Natural killer cell (primary cell): Measurements from ENCODE around the gene KANTR. TPM values are rescaled to one million over a fixed set of nuclear protein-coding genes. Genes with fewer than 3 reads are reported as not detected.

ENCODE experiments used
- ATAC-seq, 3 donors: fragments of 150-1000 bp in 2 of 3; fragments of 200-7000 bp in 1 of 3; cut with Tn5 transposase; 1 replicate in 1 of 3; 2 replicates in 2 of 3; pipeline ENCODE4 v1.10.0; 2021; ENCODE audit warnings: mild to moderate bottlenecking in 2 of 3, moderate library complexity in 2 of 3
- DNase-seq, 2 donors: peaks; one replicate each; pipeline versions ENCODE4 v3.0.0 to v3.0.0-alpha.2; 2013 to 2021; ENCODE audit warnings: mixed read lengths in 1 of 2
- H3K27ac ChIP-seq: one replicate; pipeline ENCODE4 v1.5.1; 2013; ENCODE audit warnings: mild to moderate bottlenecking, low read length
- H3K27me3 ChIP-seq: one replicate; pipeline ENCODE4 v1.6.1; 2013; ENCODE audit warnings: low read length; ENCODE audit not compliant: control insufficient read depth, insufficient read depth
- H3K36me3 ChIP-seq: one replicate; pipeline ENCODE4 v1.6.1; 2013; ENCODE audit warnings: low read length; ENCODE audit not compliant: control insufficient read depth, insufficient read depth
- H3K4me1 ChIP-seq: one replicate; pipeline ENCODE4 v1.6.1; 2013; ENCODE audit warnings: low read length; ENCODE audit not compliant: control insufficient read depth, insufficient read depth
- H3K4me3 ChIP-seq: one replicate; pipeline ENCODE4 v1.5.1; 2013; ENCODE audit warnings: low read length
- H3K9me3 ChIP-seq: one replicate; pipeline ENCODE4 v1.6.1; 2013; ENCODE audit warnings: low read length; ENCODE audit not compliant: control insufficient read depth, insufficient read depth
- H3K27ac Mint-ChIP-seq, 2 donors: one replicate each; pipeline ENCODE4 v1.8.0; 2022; ENCODE audit warnings: mild to moderate bottlenecking in 2 of 2, mixed read lengths in 2 of 2, moderate library complexity in 1 of 2
- H3K27me3 Mint-ChIP-seq, 2 donors: one replicate each; pipeline ENCODE4 v1.8.0; 2022; ENCODE audit warnings: low read depth in 2 of 2, mixed read lengths in 2 of 2
- H3K36me3 Mint-ChIP-seq: one replicate; pipeline ENCODE4 v1.8.0; 2022; ENCODE audit warnings: mixed read lengths
- H3K4me1 Mint-ChIP-seq, 2 donors: one replicate each; pipeline ENCODE4 v1.8.0; 2022; ENCODE audit warnings: mixed read lengths in 2 of 2
- H3K4me3 Mint-ChIP-seq: one replicate; pipeline ENCODE4 v1.8.0; 2022; ENCODE audit warnings: mild to moderate bottlenecking, moderate library complexity, mixed read lengths
- H3K9me3 Mint-ChIP-seq, 2 donors: one replicate each; pipeline ENCODE4 v1.8.0; 2022; ENCODE audit warnings: mixed read lengths in 2 of 2
- CTCF ChIP-seq: fragments of 200-600 bp; IDR thresholded peaks from one replicate; pipeline ENCODE4 v1.8.0; 2022; ENCODE audit warnings: antibody characterized with exemption
- WGBS: methylation state at CpG from one replicate; pipeline ENCODE4 v1.1.7; 2013; ENCODE audit warnings: missing lambda C conversion rate; ENCODE audit not compliant: insufficient coverage; 5-methylcytosine and 5-hydroxymethylcytosine counted together
- intact Hi-C: fragments of 100-400 bp; cut with micrococcal nuclease; formaldehyde crosslinking; loops from one replicate; pipeline ENCODE4 v1.14.2; 2022
- total RNA-seq, 4 donors: library from RNA; stranded (reverse); fragments of 120-200 nt in 1 of 4; gene quantifications; one replicate each; pipeline versions ENCODE4 v1.2.3 to v1.2.4, GENCODE V29; 2013 to 2022

KANTR gene
- total RNA-seq, 3 donors from 2014 or later (not counting 1 experiment from before 2014, with no cell fraction given) = 15.1 to 18.1 (median 17.1) TPM

- ATAC-seq = no peak
- no peaks in the 10 kb centered on the region for H3K9me3 Mint-ChIP-seq
- no CpG with 5 or more reads among the region's 3 CpGs for WGBS
Measured at GRCh38 chrX:53166103-53166502, 72.2 kb downstream of the KANTR start.

GRCh38 chrX:53171356-53171755, 77.4 kb downstream of the KANTR start:
- 100% methylated on average over 4 of the region's 7 CpGs for WGBS
- DNase-seq = no peak
- ATAC-seq = no peak
- intact Hi-C loops = no loop called here
- H3K4me3 Mint-ChIP-seq = no peak overlapping the region
- peaks cover 0 to 4% of the 10 kb centered on the region in 2 donors for H3K9me3 Mint-ChIP-seq
- no peaks in the 10 kb centered on the region for H3K27me3 Mint-ChIP-seq
- Histone ChIP-seq H3K27me3 (no peaks in the 10 kb centered on the region), H3K4me1 (no peaks in the 10 kb centered on the region), H3K4me3 (no peak overlapping the region), H3K27ac (no peak overlapping the region), H3K9me3 (peaks cover 6% of the 10 kb centered on the region), H3K36me3 (no peaks in the 10 kb centered on the region)
- TF ChIP-seq CTCF = no peak
- H3K36me3 Mint-ChIP-seq = peaks cover 6% of the 10 kb centered on the region
- no peak overlapping the region for H3K27ac Mint-ChIP-seq
- H3K4me1 Mint-ChIP-seq = no peaks in the 10 kb centered on the region

More at GRCh38 chrX:53166103-53166502, 72.2 kb downstream of the KANTR start:
- no peak overlapping the region for H3K4me3 ChIP-seq
- Mint-ChIP-seq H3K36me3 (no peaks in the 10 kb centered on the region), H3K27me3 (no peaks in the 10 kb centered on the region), H3K4me3 (no peak overlapping the region), H3K27ac (no peak overlapping the region), H3K4me1 (peaks cover 0 to 9% of the 10 kb centered on the region in 2 donors)
- no peaks in the 10 kb centered on the region for H3K27me3 ChIP-seq
- no peak for TF ChIP-seq CTCF
- intact Hi-C loops = no loop called here
- no peak overlapping the region for H3K27ac ChIP-seq
- DNase-seq = no peak
- no peaks in the 10 kb centered on the region for H3K36me3 ChIP-seq
- no peaks in the 10 kb centered on the region for H3K9me3 ChIP-seq
- H3K4me1 ChIP-seq = no peaks in the 10 kb centered on the region

Other genes with a start within 250 kb of the KANTR start
- gene XAGE3, start 226.1 kb upstream of the KANTR start, total RNA-seq = not detected
- 10 to 100 TPM; 11.2 to 14.3 (median 13.8) TPM for gene FAM156B, start 196.8 kb upstream of the KANTR start, total RNA-seq
- gene FAM156A, start 135.6 kb upstream of the KANTR start, total RNA-seq = 10 to 100 TPM; 16.2 to 19.2 (median 18.7) TPM
- gene GPR173, start 45.4 kb upstream of the KANTR start, total RNA-seq = under 1 TPM in 1 of 3 donors, not detected in 2; 0.48 TPM
- gene TSPYL2, start 11.8 kb upstream of the KANTR start, total RNA-seq = 100 to 1,000 TPM; 103 to 318 (median 139) TPM
- 100 to 1,000 TPM; 191 to 307 (median 196) TPM for gene KDM5C, start 131.1 kb downstream of the KANTR start, total RNA-seq
- gene IQSEC2, start 187.4 kb downstream of the KANTR start, total RNA-seq = 1 to 10 TPM; 3.5 to 3.9 (median 3.7) TPM